ENCODE data around the gene C9. TPM values are rescaled to one million over a fixed set of nuclear protein-coding genes. Genes with fewer than 3 reads are reported as not detected.

C9 gene
- total and polyA plus RNA-seq, 8 donors = 0.58 TPM; not detected in 7

DNA sequence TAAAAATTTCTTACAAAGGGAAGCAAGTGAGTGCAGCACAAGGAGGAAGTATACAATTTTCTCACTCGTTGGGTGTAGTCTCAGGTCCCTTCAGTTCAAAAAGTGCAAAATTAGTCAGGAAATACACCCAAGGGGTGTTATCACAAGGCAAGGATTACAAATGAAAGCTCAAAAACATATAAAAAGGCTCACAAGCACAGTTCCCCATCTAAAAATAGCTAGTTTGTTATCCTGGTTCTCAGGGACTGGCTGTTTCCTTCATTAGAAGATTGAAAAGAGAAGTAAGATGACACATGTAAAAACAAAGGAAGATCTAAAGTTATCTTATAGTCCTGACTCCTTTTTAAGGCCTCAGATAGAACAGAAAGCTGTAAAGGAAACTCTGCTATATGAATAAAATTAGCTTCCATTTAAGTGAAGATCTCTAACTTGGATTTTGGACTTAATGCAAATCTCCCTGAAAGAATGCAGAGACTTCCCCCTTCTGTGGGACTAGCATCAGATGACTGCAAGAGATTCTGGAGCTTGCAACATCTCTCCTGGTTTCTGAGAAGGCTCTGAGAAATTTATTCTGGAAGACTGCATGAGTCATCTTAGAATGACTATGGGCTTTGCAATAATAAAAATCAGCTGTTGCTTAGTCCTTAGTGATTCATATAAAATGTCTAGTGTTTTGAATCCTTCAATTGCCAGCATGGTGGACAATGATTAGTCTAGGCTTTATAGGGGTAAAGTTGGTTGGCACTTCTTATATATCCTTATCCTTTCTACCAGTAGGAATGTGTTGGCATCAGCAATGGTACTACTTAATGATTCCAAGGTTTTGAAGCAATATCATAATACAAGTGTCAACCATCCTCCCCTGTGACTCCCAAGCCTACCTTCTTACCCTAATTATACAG lies 35.1 kb upstream of the C9 start:
- ATAC-seq (peak; percentile 79), DNase-seq (peak in 1 of 4 donors; percentile 38)
- TF ChIP-seq, protein P1, sequence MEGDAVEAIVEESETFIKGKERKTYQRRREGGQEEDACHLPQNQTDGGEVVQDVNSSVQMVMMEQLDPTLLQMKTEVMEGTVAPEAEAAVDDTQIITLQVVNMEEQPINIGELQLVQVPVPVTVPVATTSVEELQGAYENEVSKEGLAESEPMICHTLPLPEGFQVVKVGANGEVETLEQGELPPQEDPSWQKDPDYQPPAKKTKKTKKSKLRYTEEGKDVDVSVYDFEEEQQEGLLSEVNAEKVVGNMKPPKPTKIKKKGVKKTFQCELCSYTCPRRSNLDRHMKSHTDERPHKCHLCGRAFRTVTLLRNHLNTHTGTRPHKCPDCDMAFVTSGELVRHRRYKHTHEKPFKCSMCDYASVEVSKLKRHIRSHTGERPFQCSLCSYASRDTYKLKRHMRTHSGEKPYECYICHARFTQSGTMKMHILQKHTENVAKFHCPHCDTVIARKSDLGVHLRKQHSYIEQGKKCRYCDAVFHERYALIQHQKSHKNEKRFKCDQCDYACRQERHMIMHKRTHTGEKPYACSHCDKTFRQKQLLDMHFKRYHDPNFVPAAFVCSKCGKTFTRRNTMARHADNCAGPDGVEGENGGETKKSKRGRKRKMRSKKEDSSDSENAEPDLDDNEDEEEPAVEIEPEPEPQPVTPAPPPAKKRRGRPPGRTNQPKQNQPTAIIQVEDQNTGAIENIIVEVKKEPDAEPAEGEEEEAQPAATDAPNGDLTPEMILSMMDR (IDR thresholded peaks at IDR 0.05) = no peak
- H3K4me3 ChIP-seq = no peak overlapping the region
- H3K9me3 ChIP-seq = no peaks in the 10 kb centered on the region
- H3K27me3 ChIP-seq = no peaks in the 10 kb centered on the region
- peak overlapping the region; percentile 88 to 94 for H3K27ac ChIP-seq
- intact Hi-C loops (cut with DNase I) = no loop called here
- H3K4me1 ChIP-seq = peaks cover 32 to 72% of the 10 kb centered on the region in 2 donors
- peaks cover 0 to under 1% of the 10 kb centered on the region in 2 donors for H3K36me3 ChIP-seq

DNA sequence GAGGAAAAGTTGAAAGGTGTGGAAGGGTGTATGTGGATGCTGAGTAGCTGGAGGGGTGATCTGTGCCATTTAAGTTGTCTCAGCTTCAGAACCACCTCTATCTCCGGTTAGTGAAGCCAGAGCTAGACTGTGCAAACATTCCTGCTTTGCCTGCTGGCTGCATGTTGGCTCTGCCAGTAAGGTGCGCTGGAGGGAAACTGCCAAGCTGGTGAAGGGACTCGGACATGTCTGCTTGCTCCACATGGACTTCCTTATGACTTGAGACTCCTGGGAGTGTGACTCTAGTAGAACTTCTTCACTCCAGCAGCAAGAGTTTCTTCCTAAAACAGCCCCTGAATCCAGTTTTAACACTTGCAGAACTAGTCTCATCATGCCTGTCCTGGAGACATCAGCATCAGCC lies 32.5 kb upstream of the C9 start:
- peaks cover 0 to 22% of the 10 kb centered on the region in 2 donors for H3K36me3 ChIP-seq
- DNase-seq = no peak
- H3K27ac ChIP-seq = peak overlapping the region in 1 of 2 donors; percentile 94
- ATAC-seq = no peak
- no peaks in the 10 kb centered on the region for H3K9me3 ChIP-seq
- H3K4me3 ChIP-seq = no peak overlapping the region
- TF ChIP-seq, protein P1 (IDR thresholded peaks at IDR 0.05) = no peak
- intact Hi-C loops (cut with DNase I) = no loop called here
- H3K27me3 ChIP-seq = no peaks in the 10 kb centered on the region
- H3K4me1 ChIP-seq = peaks cover 32 to 62% of the 10 kb centered on the region in 2 donors

DNA sequence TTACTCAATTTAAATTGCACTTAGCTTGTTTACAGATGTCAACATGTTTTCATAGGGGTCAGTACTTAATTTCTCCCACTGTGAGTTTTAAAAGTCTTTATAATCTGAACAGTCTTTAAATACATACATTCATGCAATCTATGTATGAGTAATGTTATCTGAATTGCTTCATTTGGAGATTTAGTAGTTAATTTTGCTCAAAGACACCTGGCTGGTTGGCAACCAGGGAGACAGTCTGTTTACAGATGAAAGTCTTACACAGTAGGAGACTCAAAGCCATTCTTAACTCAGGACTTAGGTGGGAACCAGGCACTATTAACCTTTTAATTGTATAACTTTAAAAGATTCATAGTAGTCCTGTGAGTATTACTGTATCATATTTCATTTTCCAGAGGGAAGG lies 31.2 kb upstream of the C9 start:
- Histone ChIP-seq H3K27ac (peak overlapping the region; percentile 48 to 68), H3K4me3 (no peak overlapping the region), H3K36me3 (peaks cover 0 to 35% of the 10 kb centered on the region in 2 donors), H3K27me3 (no peaks in the 10 kb centered on the region), H3K4me1 (peaks cover 24 to 50% of the 10 kb centered on the region in 2 donors), H3K9me3 (no peaks in the 10 kb centered on the region)
- intact Hi-C loops (cut with DNase I) = no loop called here
- TF ChIP-seq, protein P1 (IDR thresholded peaks at IDR 0.05) = no peak
- no peak for DNase-seq
- no peak for ATAC-seq

DNA sequence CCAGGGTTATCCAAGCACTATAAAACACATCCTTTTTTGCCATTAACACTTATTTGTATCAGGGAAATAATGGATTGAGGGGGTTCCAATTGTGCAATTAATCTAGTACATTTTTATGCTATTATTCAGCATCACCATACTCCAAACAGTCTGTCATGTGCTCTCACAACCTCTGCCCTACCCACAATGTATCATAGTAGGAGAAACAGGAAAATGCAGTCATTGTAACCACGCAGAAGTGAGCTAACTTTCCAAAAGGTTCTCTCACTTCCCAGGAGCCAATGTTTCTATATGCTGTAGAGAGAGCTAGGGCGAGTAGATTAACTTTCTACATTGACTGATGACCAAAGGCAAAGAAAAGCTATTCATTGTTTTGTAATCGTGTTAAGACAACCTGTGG lies 30.7 kb upstream of the C9 start:
- peak; percentile 61 for ATAC-seq

DNA sequence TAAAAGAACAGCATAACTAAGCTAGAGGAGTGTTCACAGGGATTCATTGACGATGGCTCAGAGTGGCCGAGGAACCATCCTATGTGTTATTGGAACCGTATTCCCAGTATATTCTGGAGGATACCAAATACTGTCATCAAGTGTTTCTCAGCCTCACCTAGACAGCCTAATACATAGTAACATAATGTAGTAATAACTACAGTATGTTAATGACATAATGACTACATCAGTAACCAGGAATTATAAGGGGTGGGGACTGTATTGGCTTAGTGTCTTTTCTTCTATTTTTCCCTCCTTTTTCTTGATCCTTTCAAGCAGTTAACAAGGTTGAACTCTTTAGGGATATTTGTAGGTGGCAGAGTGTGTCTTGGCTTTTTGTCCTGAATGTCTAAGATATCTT lies 26.6 kb upstream of the C9 start:
- intact Hi-C loops (cut with DNase I) = no loop called here
- Histone ChIP-seq H3K4me3 (no peak overlapping the region), H3K36me3 (peaks cover 0 to 66% of the 10 kb centered on the region in 2 donors), H3K9me3 (no peaks in the 10 kb centered on the region), H3K27me3 (no peaks in the 10 kb centered on the region), H3K27ac (no peak overlapping the region), H3K4me1 (peaks cover 9 to 10% of the 10 kb centered on the region in 2 donors)
- TF ChIP-seq, protein P1 (IDR thresholded peaks at IDR 0.05) = no peak
- DNase-seq (no peak), ATAC-seq (no peak)

More for the DNA sequence above, 30.7 kb upstream of the C9 start:
- TF ChIP-seq, protein P1 (IDR thresholded peaks at IDR 0.05) = no peak
- no peak for DNase-seq
- peaks cover 0 to 41% of the 10 kb centered on the region in 2 donors for H3K36me3 ChIP-seq
- peaks cover 22 to 44% of the 10 kb centered on the region in 2 donors for H3K4me1 ChIP-seq
- no peaks in the 10 kb centered on the region for H3K9me3 ChIP-seq
- H3K27me3 ChIP-seq = no peaks in the 10 kb centered on the region
- peak overlapping the region; percentile 48 to 68 for H3K27ac ChIP-seq
- intact Hi-C loops (cut with DNase I) = no loop called here
- no peak overlapping the region for H3K4me3 ChIP-seq

Data from left lung (tissue), 10 donors.